ENCODE measurements around the gene MRTFA.
A peak's percentile ranks its signal among the peaks of the same experiment; 100 is the strongest.

GRCh38 chr22:40487663-40488249, 148.8 kb downstream of the MRTFA start:
- TF ChIP-seq, protein P1, sequence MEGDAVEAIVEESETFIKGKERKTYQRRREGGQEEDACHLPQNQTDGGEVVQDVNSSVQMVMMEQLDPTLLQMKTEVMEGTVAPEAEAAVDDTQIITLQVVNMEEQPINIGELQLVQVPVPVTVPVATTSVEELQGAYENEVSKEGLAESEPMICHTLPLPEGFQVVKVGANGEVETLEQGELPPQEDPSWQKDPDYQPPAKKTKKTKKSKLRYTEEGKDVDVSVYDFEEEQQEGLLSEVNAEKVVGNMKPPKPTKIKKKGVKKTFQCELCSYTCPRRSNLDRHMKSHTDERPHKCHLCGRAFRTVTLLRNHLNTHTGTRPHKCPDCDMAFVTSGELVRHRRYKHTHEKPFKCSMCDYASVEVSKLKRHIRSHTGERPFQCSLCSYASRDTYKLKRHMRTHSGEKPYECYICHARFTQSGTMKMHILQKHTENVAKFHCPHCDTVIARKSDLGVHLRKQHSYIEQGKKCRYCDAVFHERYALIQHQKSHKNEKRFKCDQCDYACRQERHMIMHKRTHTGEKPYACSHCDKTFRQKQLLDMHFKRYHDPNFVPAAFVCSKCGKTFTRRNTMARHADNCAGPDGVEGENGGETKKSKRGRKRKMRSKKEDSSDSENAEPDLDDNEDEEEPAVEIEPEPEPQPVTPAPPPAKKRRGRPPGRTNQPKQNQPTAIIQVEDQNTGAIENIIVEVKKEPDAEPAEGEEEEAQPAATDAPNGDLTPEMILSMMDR (IDR thresholded peaks at IDR 0.05; ENCODE audit: low read depth, low read length, missing input control), result peak; percentile 65
- TF ChIP-seq REST (IDR thresholded peaks at IDR 0.05) (no peak), TAF1 (conservative IDR thresholded peaks at IDR 0.05) (no peak), GABPA (IDR thresholded peaks at IDR 0.05 in 1 of 2, conservative IDR thresholded peaks at IDR 0.05 in 1 of 2) (no peak), YY1 (IDR thresholded peaks at IDR 0.05) (no peak), FOXA1 (IDR thresholded peaks at IDR 0.05) (no peak)
- TF ChIP-seq, protein P2, sequence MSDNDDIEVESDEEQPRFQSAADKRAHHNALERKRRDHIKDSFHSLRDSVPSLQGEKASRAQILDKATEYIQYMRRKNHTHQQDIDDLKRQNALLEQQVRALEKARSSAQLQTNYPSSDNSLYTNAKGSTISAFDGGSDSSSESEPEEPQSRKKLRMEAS (IDR thresholded peaks at IDR 0.05), result no peak
- TF ChIP-seq, protein P3, sequence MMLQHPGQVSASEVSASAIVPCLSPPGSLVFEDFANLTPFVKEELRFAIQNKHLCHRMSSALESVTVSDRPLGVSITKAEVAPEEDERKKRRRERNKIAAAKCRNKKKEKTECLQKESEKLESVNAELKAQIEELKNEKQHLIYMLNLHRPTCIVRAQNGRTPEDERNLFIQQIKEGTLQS (IDR thresholded peaks at IDR 0.05), result no peak
